ENCODE measurements around the gene FBXO17.

- TF ChIP-seq NR1H2 (CRISPR knock-in tag; IDR thresholded peaks at IDR 0.05) (no peak), AFF4 (CRISPR knock-in tag; IDR thresholded peaks at IDR 0.05; ENCODE audit: borderline replicate concordance) (no peak)
Measured at GRCh38 chr19:38953677-38954076, 21.9 kb downstream of the FBXO17 start.

All from WTC11 (cell line).